OCI-LY1 (cell line): ENCODE measurements around the gene QRFPR.

ENCODE experiments used
- H2AFZ ChIP-seq: fragments of 200-600 bp; sonication (generic), shearing (Covaris generic); 2 replicates; pipeline ENCODE4 v1.6.0; 2014; ENCODE audit warnings: antibody characterized with exemption, mild to moderate bottlenecking, low read length
- H3F3A ChIP-seq: fragments of 200-600 bp; sonication (generic), shearing (Covaris generic); 2 replicates; pipeline ENCODE4 v1.6.0; 2014; ENCODE audit warnings: mild to moderate bottlenecking, antibody characterized with exemption, low read length, moderate library complexity; ENCODE audit not compliant: insufficient read depth
- H3K27ac ChIP-seq: fragments of 200-600 bp; sonication (generic); 2 replicates; pipeline ENCODE4 v1.5.1; 2014; ENCODE audit warnings: low read length, mixed run types, mild to moderate bottlenecking, low read depth; ENCODE audit not compliant: poor library complexity, severe bottlenecking
- H3K27me3 ChIP-seq: fragments of 200-600 bp; sonication (generic); 2 replicates; pipeline ENCODE4 v1.6.0; 2014; ENCODE audit warnings: antibody characterized with exemption, mild to moderate bottlenecking, low read length, moderate library complexity; ENCODE audit not compliant: insufficient read depth
- H3K36me3 ChIP-seq: fragments of 200-600 bp; sonication (generic); 2 replicates; pipeline ENCODE4 v1.6.1; 2014; ENCODE audit warnings: mild to moderate bottlenecking, antibody characterized with exemption, low read length, moderate library complexity, mixed read lengths; ENCODE audit not compliant: insufficient read depth
- H3K4me1 ChIP-seq: fragments of 200-600 bp; sonication (generic); 2 replicates; pipeline ENCODE4 v1.5.1; 2014; ENCODE audit warnings: mild to moderate bottlenecking, low read length, moderate library complexity; ENCODE audit not compliant: insufficient read depth, severe bottlenecking
- H3K4me2 ChIP-seq: fragments of 200-600 bp; sonication (generic), shearing (Covaris generic); 2 replicates; pipeline ENCODE4 v1.6.1; 2014; ENCODE audit warnings: low read length
- H3K4me3 ChIP-seq: fragments of 200-600 bp; sonication (generic); 2 replicates; pipeline ENCODE4 v1.5.1; 2014; ENCODE audit warnings: low read length, low read depth, mild to moderate bottlenecking, mixed read lengths; ENCODE audit not compliant: poor library complexity, severe bottlenecking
- H3K79me2 ChIP-seq: fragments of 200-600 bp; shearing (Covaris generic); 2 replicates; pipeline ENCODE4 v1.6.1; 2016; ENCODE audit warnings: mixed run types, low read length, mixed read lengths; ENCODE audit not compliant: insufficient read depth
- H3K9ac ChIP-seq: fragments of 200-600 bp; sonication (generic), shearing (Covaris generic); 2 replicates; pipeline ENCODE4 v1.6.1; 2014; ENCODE audit warnings: mild to moderate bottlenecking, low read length, mixed read lengths
- H3K9me2 ChIP-seq: fragments of 200-600 bp; sonication (generic), shearing (Covaris generic); 2 replicates; pipeline ENCODE4 v1.6.1; 2014; ENCODE audit warnings: low read depth, mild to moderate bottlenecking, low read length, mixed read lengths
- H3K9me3 ChIP-seq: fragments of 200-600 bp; shearing (Covaris generic); 2 replicates; pipeline ENCODE4 v1.6.1; 2014; ENCODE audit warnings: low read length, mixed read lengths
- H4K20me1 ChIP-seq: fragments of 200-600 bp; sonication (generic), shearing (Covaris generic); 2 replicates; pipeline ENCODE4 v1.6.0; 2016; ENCODE audit warnings: mild to moderate bottlenecking, low read length; ENCODE audit not compliant: insufficient read depth
- CTCF ChIP-seq: fragments of 200-600 bp; sonication (generic), shearing (Covaris generic); IDR thresholded peaks from 2 replicates; pipeline ENCODE4 v1.5.1; 2017; ENCODE audit warnings: mild to moderate bottlenecking, antibody characterized with exemption, low read length, moderate library complexity, mixed read lengths
- EZH2 ChIP-seq: fragments of 200-600 bp; sonication (generic), shearing (Covaris generic); IDR thresholded peaks from 2 replicates; pipeline ENCODE4 v1.8.0; 2017; ENCODE audit warnings: borderline replicate concordance, mixed run types, mild to moderate bottlenecking, antibody characterized with exemption, low read length, moderate library complexity, mixed read lengths

QRFPR gene

GRCh38 chr4:121370729-121371325, 10.0 kb downstream of the QRFPR start:
- H3K9me3 ChIP-seq: no peaks in the 10 kb centered on the region
- no peaks in the 10 kb centered on the region for H3K79me2 ChIP-seq
- no peak overlapping the region for H3K9ac ChIP-seq
- no peaks in the 10 kb centered on the region for H3K36me3 ChIP-seq
- H4K20me1 ChIP-seq: no peaks in the 10 kb centered on the region
- H3K4me3 ChIP-seq: no peak overlapping the region
- H2AFZ ChIP-seq: no peak overlapping the region
- no peaks in the 10 kb centered on the region for H3K27me3 ChIP-seq
- no peak overlapping the region for H3K27ac ChIP-seq
- no peaks in the 10 kb centered on the region for H3K9me2 ChIP-seq
- no peak overlapping the region for H3K4me2 ChIP-seq
- TF ChIP-seq EZH2: no peak
- TF ChIP-seq CTCF: peak; percentile 67
- no peaks in the 10 kb centered on the region for H3K4me1 ChIP-seq
- no peaks in the 10 kb centered on the region for H3F3A ChIP-seq

- H2AFZ ChIP-seq: no peak overlapping the region
- H3K79me2 ChIP-seq: no peaks in the 10 kb centered on the region
- TF ChIP-seq CTCF (no peak), EZH2 (no peak)
- no peaks in the 10 kb centered on the region for H3K36me3 ChIP-seq
- H3F3A ChIP-seq: no peaks in the 10 kb centered on the region
- H3K4me3 ChIP-seq: no peak overlapping the region
- no peak overlapping the region for H3K4me2 ChIP-seq
- H3K9me2 ChIP-seq: no peaks in the 10 kb centered on the region
- H4K20me1 ChIP-seq: no peaks in the 10 kb centered on the region
- no peaks in the 10 kb centered on the region for H3K27me3 ChIP-seq
- no peak overlapping the region for H3K27ac ChIP-seq
- H3K9ac ChIP-seq: no peak overlapping the region
- no peaks in the 10 kb centered on the region for H3K4me1 ChIP-seq
- H3K9me3 ChIP-seq: no peaks in the 10 kb centered on the region
Observed at GRCh38 chr4:121360495-121360894, 20.3 kb downstream of the QRFPR start.

- Histone ChIP-seq H3K9me3 (no peaks in the 10 kb centered on the region), H3K9ac (no peak overlapping the region), H3K36me3 (no peaks in the 10 kb centered on the region), H3K4me1 (no peaks in the 10 kb centered on the region), H3K27ac (no peak overlapping the region), H2AFZ (no peak overlapping the region), H3K79me2 (no peaks in the 10 kb centered on the region), H3F3A (no peaks in the 10 kb centered on the region), H4K20me1 (no peaks in the 10 kb centered on the region), H3K9me2 (no peaks in the 10 kb centered on the region), H3K27me3 (no peaks in the 10 kb centered on the region), H3K4me2 (no peak overlapping the region), H3K4me3 (no peak overlapping the region)
- TF ChIP-seq EZH2 (no peak), CTCF (no peak)
Observed at GRCh38 chr4:121358473-121358872, 22.3 kb downstream of the QRFPR start.
